Measurements from ENCODE around the gene BABAM2. TPM values are rescaled to one million over a fixed set of nuclear protein-coding genes. Genes with fewer than 3 reads are reported as not detected.

BABAM2 gene
- total RNA-seq, 2 experiments from 2014 or later: 19.7 to 33.2 TPM

DNA sequence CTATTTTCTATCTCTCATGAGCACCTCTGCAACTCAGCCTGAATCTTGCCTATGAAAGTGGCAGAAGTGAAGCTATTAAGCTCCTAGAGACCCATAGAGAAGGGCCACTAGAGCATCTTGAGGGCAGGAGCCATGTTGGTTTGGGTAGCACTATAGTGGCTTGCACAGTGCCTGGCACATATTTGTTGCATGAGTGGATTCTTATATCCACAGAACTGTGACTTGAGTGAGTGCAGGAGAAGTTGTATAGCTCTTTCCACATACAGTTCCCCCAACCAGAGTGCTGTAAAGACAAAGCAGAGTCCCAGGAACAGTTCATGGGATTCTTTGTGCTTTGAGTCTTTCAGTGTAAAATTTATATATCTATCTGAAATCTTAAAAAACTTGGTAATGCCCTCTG, 296.7 kb downstream of the BABAM2 start:
- no peak overlapping the region for H3K4me2 ChIP-seq (ENCODE audit: low read length)
- ChIA-PET POLR2A (interaction anchor here (0.7 kb wide), 1 partner anchor 301 kb away, joined by 3 read pairs; no protein-coding TSS in a partner anchor), CTCF (ENCODE audit: unreplicated experiment) (no interaction called here)
- intact Hi-C loops (cut with micrococcal nuclease; ENCODE audit: unreplicated experiment): no loop called here
- no peaks in the 10 kb centered on the region for H3K9me2 ChIP-seq (ENCODE audit: insufficient read depth, low read length)
- H3K79me2 ChIP-seq (ENCODE audit: insufficient read depth, low read depth, low read length): no peaks in the 10 kb centered on the region
- H3K4me1 ChIP-seq (ENCODE audit: insufficient read depth, low read length, poor library complexity, severe bottlenecking): no peaks in the 10 kb centered on the region
- no peaks in the 10 kb centered on the region for H3K36me3 ChIP-seq (ENCODE audit: insufficient read depth, low read length)
- no peak overlapping the region for H3K4me3 ChIP-seq (ENCODE audit: low read depth, low read length, poor library complexity, severe bottlenecking)
- BruUV-seq (replicated peaks): no TSS peak
- H2AFZ ChIP-seq (ENCODE audit: low read length): no peak overlapping the region
- TF ChIP-seq EZH2phosphoT487 (IDR thresholded peaks at IDR 0.05; ENCODE audit: borderline replicate concordance, low read depth, low read length): no peak
- TF ChIP-seq, protein P1, sequence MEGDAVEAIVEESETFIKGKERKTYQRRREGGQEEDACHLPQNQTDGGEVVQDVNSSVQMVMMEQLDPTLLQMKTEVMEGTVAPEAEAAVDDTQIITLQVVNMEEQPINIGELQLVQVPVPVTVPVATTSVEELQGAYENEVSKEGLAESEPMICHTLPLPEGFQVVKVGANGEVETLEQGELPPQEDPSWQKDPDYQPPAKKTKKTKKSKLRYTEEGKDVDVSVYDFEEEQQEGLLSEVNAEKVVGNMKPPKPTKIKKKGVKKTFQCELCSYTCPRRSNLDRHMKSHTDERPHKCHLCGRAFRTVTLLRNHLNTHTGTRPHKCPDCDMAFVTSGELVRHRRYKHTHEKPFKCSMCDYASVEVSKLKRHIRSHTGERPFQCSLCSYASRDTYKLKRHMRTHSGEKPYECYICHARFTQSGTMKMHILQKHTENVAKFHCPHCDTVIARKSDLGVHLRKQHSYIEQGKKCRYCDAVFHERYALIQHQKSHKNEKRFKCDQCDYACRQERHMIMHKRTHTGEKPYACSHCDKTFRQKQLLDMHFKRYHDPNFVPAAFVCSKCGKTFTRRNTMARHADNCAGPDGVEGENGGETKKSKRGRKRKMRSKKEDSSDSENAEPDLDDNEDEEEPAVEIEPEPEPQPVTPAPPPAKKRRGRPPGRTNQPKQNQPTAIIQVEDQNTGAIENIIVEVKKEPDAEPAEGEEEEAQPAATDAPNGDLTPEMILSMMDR (conservative IDR thresholded peaks at IDR 0.05; ENCODE audit: low read length): no peak
- H3K9me3 ChIP-seq (ENCODE audit: low read length): no peaks in the 10 kb centered on the region
- no peaks in the 10 kb centered on the region for H4K20me1 ChIP-seq (ENCODE audit: insufficient read depth, low read length)
- DNase-seq (ENCODE audit: low spot score): no peak
- H3K27ac ChIP-seq (ENCODE audit: low read depth, low read length, poor library complexity, severe bottlenecking): no peak overlapping the region

DNA sequence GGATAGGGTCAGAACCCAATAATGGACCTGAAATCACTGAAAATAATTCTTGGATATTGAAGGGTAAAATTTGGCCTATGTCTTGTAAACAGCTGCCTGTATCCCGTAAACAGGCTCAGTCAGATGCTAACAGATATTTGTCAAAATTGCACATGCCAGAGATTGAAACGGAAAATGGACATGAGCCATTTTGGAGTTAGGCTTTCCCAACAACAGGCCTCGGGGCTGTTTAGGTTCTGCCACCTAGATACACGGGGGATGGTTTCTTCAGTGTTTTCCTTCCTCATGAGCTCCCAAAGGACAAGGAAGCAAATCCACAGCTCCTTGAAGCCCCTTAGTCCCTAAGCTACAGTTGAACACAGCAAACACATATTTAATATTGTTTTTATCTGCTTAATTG, 297.9 kb downstream of the BABAM2 start:
- ChIA-PET POLR2A (no interaction called here), CTCF (ENCODE audit: unreplicated experiment) (no interaction called here)
- Histone ChIP-seq H3K9me2 (ENCODE audit: insufficient read depth, low read length) (no peaks in the 10 kb centered on the region), H4K20me1 (ENCODE audit: insufficient read depth, low read length) (no peaks in the 10 kb centered on the region), H3K36me3 (ENCODE audit: insufficient read depth, low read length) (no peaks in the 10 kb centered on the region), H3K4me1 (ENCODE audit: insufficient read depth, low read length, poor library complexity, severe bottlenecking) (no peaks in the 10 kb centered on the region), H3K4me3 (ENCODE audit: low read depth, low read length, poor library complexity, severe bottlenecking) (no peak overlapping the region), H3K9me3 (ENCODE audit: low read length) (no peaks in the 10 kb centered on the region), H2AFZ (ENCODE audit: low read length) (no peak overlapping the region), H3K4me2 (ENCODE audit: low read length) (no peak overlapping the region), H3K79me2 (ENCODE audit: insufficient read depth, low read depth, low read length) (no peaks in the 10 kb centered on the region), H3K27ac (ENCODE audit: low read depth, low read length, poor library complexity, severe bottlenecking) (no peak overlapping the region)
- BruUV-seq (replicated peaks): no TSS peak
- no peak for DNase-seq (ENCODE audit: low spot score)
- TF ChIP-seq EZH2phosphoT487 (IDR thresholded peaks at IDR 0.05; ENCODE audit: borderline replicate concordance, low read depth, low read length): no peak
- TF ChIP-seq, protein P1 (conservative IDR thresholded peaks at IDR 0.05; ENCODE audit: low read length): no peak
- intact Hi-C loops (cut with micrococcal nuclease; ENCODE audit: unreplicated experiment): no loop called here

DNA sequence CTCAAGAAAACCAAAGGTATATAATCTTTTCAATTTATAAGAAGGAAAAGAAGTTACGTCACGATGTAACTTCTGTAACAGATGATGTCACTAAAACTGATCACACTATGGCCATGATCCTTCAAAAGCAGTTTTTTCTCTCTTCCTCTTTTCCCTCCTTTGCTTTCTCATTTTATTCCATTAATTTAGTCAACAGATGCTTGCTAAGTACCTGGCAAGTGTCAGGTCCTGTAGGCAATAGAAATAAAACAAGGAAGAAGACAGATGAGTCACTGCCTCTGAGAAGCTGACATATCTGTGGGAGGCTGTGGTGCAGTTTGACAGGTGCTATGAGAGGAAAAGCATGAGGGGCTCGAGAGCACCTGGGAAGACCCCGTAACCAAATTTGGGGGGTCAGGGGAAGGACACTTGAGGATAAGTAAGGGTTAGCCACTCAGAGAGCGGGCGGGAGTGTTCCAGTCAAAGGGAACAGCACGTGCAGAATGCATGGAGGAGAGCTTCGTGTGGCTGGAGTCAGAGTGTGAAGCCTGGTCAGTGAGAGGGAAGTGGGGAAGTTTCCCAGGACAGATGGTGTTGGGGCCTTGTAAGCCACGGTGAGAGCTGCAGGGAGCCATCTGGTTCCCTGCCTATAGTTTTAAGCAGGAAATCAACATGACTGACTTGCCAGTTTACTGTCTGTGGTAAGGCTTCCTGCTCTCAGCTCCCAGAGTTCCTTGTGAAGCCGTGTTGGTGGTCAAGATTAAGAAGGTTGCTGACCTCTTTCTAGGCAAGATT, 303.3 kb downstream of the BABAM2 start:
- POLR2A ChIA-PET: interaction anchor here (0.6 kb wide), 1 partner anchor 970 kb away, joined by 3 read pairs; no protein-coding TSS in a partner anchor
- H3K4me2 ChIP-seq (ENCODE audit: low read length): no peak overlapping the region
- H3K9me3 ChIP-seq (ENCODE audit: low read length): no peaks in the 10 kb centered on the region
- no peak for DNase-seq (ENCODE audit: low spot score)
- CTCF ChIA-PET (ENCODE audit: unreplicated experiment): no interaction called here
- H3K4me3 ChIP-seq (ENCODE audit: low read depth, low read length, poor library complexity, severe bottlenecking): no peak overlapping the region
- no peaks in the 10 kb centered on the region for H3K9me2 ChIP-seq (ENCODE audit: insufficient read depth, low read length)
- no peaks in the 10 kb centered on the region for H3K36me3 ChIP-seq (ENCODE audit: insufficient read depth, low read length)
- H3K27ac ChIP-seq (ENCODE audit: low read depth, low read length, poor library complexity, severe bottlenecking): no peak overlapping the region
- intact Hi-C loops (cut with micrococcal nuclease; ENCODE audit: unreplicated experiment): no loop called here
- no peaks in the 10 kb centered on the region for H3K79me2 ChIP-seq (ENCODE audit: insufficient read depth, low read depth, low read length)
- TF ChIP-seq, protein P1 (conservative IDR thresholded peaks at IDR 0.05; ENCODE audit: low read length): no peak
- no peak for TF ChIP-seq EZH2phosphoT487 (IDR thresholded peaks at IDR 0.05; ENCODE audit: borderline replicate concordance, low read depth, low read length)
- H3K4me1 ChIP-seq (ENCODE audit: insufficient read depth, low read length, poor library complexity, severe bottlenecking): no peaks in the 10 kb centered on the region
- H2AFZ ChIP-seq (ENCODE audit: low read length): no peak overlapping the region
- BruUV-seq (replicated peaks): no TSS peak
- H4K20me1 ChIP-seq (ENCODE audit: insufficient read depth, low read length): no peaks in the 10 kb centered on the region
